CD4-positive, alpha-beta T cell treated with Interleukin-2 at 100 ng/mL for 4 hours (primary cell): ENCODE measurements around the gene SCUBE1.

Experiments used
- DNase-seq: peaks from one replicate; pipeline ENCODE4 v3.0.0-alpha.2; 2020; ENCODE audit warnings: low spot score

SCUBE1 gene

DNA sequence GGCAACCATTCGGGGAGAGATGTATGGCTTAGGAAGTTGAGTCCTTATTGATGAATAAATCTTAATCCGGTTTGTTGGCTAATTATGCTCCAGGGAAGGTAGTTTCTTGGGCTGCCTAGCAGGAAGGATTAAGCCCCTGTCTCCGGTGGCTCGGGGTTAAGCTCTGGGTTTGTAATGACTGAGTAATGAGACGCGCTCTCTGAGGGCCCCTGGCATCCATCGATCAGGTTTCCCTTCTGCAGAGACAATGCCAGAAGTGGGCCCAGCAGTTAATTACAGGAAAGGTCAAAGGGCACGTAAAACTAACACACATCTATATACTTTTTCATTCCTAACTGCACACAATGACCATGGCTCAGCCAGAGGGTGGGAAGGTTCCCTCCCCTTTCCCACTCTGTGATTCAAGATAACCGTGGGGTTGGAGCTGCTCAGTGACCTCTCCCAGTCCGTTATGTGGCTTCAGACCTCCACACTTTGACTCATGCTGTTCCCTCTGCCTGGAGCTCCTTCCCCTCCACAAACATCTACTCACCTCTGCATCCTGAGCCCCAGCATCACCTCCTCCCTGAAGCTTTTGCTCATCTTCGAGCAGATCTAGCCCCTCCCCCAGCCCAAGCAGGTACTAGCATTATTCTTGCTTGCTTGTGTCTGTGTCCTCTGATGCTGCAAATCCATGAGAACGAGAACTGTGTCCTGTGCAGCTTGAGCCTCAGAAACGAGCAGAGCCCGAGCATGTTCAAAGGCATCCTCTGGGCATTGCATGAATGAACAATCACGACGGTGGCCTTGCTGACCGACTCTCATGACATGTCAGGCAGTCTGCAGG, 16.6 kb downstream of the SCUBE1 start:
- no peak for DNase-seq

DNA sequence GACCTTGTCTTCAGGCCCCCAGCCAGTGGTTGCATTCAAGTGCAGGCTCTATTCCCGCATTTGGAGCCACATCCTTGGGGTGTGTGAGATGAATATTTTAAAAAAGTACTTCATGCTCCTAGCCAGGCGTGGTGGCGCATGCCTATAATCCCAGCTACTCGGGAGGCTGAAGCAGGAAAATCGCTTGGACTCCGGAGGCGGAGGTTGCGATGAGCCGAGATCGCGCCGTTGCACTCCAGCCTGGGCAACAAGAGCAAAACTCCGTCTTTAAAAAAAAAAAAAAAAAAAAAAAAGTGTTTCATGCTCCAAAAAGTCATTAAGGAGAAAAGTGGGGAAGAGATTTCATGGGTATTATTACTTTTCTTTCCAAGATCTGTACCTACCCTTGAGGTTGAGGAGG, 18.0 kb downstream of the SCUBE1 start:
- no peak for DNase-seq

DNA sequence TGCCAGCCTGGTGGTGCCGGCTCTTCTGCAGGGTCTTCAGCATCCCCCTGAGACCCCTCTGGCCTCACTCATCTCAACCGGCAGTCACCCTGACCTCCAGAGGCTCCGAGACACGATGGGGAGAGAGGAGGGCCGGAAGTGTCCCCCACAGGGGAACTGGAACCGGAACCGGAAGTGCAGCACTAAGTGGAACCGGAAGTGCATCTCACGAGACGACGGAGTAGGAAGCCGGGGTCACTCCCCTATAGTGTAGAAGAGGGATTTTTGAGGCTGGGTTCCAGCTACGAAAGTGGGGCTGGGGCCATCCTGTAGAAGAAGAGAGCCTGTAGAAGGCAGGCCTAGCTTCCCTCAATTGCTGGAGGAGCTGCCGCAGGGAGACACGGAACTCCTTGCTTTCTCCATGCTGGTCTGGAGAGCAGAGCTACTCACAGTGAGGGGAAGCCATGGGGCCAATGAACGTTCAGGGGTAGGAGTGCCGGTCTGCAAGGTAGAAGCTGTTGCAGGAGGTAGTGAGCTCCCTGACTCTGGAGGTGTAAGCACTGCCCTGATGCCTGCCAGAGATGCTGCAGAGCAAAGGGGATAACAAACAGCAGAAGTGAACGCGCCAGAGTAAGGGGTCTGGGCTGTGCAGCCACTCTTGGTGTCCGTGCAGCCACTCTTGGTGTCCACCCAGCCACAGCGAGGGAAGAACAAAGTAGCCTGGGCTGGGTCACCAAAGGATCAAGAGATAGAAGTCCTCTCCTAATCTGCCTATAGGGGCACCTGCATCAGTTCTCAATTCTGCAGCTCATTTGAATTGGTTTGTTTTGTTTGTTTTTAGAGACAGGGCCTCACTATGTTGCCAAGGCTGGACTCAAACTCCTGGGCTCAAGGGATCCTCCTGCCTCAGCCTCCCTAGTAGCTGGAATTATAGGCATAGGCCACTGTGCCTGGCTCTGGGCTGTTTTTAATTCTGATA, 21.9 kb downstream of the SCUBE1 start:
- no peak for DNase-seq

GRCh38 chr22:43319661-43320486, 23.3 kb downstream of the SCUBE1 start:
- no peak for DNase-seq

GRCh38 chr22:43317239-43317638, 25.9 kb downstream of the SCUBE1 start:
- DNase-seq: no peak

DNA sequence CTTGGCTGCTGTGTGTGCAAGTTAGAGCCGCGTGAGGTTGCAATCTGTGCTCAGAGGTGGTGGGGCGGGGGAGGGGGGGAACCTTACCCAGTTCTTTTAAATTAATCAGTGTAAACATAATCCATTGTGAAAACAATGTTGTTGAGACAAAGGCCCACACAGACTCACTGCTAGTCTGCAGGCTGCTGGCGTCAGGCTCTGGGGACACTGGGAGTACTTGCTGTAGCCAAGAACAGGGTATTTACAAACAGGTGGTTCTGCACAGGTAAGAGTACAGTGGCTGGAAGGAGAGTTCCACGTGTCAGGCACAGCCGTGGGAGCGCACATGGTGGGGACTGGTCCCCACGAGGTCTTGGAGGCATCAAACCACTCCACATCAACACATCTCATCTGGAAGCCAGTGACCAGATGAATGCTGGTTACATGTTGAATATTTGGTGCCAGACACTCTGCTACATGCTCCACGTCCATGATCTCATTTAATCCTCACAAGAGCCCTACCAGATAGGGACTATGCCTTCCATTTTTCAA, 27.4 kb downstream of the SCUBE1 start:
- DNase-seq: no peak

DNA sequence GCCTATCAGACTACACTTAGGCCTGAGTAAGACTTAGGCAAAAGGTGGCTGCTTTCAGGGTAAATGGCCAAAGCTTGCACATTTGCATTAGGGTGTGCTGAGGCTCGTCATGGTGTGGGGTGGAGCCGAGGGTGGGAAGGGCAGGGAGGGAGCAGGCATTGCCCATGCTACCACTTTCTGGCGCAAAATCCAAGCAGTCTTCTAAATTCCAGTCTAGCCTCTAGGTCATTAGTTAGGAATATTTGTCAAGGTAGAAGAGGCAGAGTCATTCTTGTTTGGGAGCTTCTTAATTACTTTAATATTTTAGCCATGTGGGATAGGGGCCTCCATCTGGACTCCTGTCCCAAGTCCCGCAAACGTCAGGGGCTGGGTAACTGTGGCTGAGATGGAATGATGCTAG, 28.6 kb downstream of the SCUBE1 start:
- DNase-seq: no peak

DNA sequence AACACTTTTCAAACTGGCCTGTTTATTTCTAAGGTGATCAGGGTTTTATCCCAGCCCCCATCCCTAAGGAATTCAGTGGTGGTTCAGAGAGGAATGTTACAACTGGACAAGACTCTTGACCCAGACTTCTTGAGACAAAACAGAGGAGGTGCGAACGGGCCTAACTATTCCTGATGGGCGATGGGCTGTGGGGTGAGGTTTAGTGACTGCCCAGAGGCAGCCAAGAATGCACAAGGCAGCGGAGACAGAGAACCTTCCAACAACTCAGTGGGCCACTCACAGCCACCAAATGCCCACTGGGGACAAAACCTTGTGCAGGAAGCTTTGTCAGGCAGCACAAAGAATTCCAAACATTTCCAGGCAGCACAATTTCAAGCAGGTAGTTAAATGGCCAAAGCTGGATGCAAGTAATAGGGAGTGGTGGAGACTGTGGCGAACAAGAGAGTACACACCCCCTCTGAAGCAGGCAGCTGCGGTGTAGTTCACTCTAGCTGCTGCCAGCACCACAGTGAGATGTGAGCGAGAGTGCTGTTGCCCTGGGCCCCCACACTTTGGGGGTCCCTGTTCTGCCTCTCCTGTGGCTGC, 29.2 kb downstream of the SCUBE1 start:
- DNase-seq: no peak

DNA sequence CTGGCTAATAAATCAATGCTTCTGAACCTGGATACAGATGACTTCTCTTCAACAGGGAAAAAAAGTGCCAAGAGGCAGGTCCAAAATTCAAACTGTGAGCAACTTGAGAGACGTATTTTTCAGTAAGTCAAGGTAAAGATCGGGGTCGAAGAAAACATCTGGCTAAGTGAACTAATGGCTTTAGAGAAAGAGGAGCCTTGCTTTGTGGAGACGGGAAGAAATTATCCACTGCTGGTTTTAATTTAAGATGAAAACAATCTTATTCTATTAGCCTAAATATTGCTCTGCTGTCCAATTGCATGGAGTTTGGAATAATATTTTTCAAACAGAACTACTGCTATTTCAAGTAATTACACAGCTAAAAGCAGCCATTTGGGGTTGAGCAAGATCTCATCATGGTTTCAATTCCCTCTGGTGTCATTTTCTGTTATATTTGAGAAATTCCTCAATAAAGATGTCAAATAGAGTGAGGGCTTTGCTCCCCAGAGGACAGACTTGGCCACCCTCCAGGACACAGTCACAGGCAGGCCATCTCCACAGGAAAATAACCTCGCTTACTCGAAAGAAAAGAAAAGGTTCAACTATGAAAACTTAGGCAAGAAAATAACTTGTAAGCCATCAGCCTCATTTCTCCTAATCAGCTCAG, 29.8 kb downstream of the SCUBE1 start:
- no peak for DNase-seq

- no peak for DNase-seq
These were observed 30.6 kb downstream of the SCUBE1 start for GRCh38 chr22:43312608-43313007.

GRCh38 chr22:43310798-43311197, 32.4 kb downstream of the SCUBE1 start:
- no peak for DNase-seq

DNA sequence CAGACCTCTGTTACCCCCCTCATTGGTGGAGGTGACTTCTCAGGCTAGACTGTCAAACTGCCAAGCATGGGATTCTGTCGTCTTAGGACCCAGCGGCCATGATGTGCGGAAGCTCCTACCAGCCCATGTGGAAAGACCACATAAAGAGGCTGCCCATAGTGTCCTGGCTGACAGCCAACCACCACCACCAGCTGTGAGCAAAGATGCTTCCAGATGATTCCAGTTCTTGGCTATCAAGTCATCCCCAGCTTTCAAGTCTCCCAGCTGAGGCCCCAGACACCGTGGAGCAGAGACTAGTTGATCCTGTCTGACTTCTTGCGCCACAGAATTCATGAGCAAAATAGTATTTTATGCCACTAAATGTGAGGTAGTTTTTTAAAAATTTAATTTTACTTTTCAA, 32.9 kb downstream of the SCUBE1 start:
- no peak for DNase-seq

DNA sequence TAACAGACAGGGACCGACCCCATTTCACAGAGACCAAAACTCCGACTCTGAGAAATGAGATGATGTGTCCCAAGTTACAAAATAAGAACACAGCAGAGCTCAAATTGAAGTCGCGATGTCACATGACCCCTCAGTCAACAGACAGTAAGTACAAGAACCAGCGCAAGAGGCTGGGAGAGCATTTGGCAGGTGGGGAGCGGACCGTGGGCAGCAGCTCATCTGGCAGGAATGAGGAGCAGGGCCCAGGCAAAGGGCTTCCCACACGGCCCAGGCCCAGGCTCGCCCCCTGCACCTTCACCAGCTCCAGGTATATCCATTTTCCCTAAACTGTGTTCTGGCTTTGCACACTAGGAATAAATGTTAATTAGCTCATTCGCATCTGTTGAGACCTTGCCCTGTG, 34.3 kb downstream of the SCUBE1 start:
- DNase-seq: no peak

- no peak for DNase-seq
These were observed 34.9 kb downstream of the SCUBE1 start for GRCh38 chr22:43308060-43308830.

DNA sequence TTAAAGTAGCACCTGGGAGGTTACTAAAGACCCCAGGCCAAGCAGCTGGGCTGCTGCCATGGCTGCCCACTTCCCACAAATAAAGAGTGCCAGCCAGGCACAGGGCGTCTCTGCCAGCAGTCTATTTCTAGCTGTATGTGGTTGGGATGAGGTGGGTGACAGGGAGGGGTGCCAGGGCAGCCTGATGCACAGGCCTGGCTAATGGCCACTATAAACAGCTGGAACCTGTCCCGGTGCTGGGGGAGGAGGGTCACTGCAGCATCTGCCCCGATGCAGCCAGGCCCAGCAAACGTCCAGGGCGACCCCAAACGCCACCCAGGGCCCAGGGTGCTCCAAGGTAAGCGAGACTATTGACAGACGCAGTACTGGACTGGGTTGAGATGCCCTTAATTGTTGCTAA, 37.4 kb downstream of the SCUBE1 start:
- no peak for DNase-seq

DNA sequence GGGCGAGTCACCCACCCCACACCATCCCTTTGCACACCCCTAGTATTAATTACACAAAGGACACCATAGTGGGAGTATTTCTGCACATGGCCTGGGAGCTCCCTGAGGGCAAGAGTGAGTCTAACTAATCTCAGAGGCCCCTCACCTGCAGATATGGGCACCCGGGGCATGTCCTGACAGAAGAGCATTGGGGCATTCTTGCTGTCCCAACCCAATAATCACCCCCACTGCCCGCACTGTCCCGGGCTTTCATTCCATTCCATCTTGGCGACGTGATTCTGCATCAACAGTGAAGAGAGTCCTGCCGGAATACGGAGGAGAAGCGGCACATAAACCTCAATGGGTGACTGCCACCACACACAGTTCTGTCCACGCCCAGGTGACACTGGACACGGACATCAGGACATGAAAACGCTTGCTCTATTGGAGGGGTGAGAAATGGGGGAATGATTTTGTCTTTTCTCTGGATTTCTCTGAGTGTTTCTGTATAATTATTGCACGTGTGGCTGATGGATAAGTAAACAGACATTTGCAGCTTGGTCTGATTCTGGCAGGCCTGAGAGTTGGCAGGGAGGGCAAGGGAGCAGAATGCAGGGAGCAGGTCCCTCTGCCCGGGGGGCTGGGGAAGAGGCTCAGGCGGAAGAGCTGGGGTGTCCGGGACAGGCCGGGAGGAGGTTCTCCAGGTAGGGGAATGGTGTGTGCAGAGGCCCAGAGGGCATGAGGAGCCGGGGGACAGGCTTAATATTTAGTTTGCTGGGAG, 38.2 kb downstream of the SCUBE1 start:
- no peak for DNase-seq

DNA sequence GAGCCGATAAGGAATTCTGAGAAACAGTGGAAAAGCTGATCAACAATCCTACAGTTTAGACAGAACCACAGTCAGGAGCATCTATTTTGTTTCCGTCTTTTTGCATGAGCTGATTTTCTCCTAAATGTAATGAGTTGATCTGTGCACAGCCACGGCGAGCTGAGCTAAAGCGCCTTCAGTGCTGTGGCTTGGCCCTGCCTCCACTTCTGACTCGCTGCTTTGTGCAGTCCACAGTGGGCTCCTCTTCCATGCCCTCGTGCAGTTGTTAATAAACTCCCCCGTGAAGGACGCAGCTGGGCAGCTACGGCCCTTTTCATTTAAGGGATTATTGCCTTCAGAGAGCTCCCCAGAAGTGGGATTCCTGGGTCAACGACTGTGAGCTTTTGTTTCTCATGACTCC, 39.4 kb downstream of the SCUBE1 start:
- DNase-seq: no peak

GRCh38 chr22:43303166-43303565, 40.0 kb downstream of the SCUBE1 start:
- DNase-seq: no peak

GRCh38 chr22:43302531-43303041, 40.6 kb downstream of the SCUBE1 start:
- DNase-seq: no peak
